GM21619 (cell line): Measurements from ENCODE around the gene PILRB.

Experiments used
- ATAC-seq: cut with Tn5 transposase; IDR thresholded peaks from one replicate; pipeline ENCODE4 v1.9.1; 2021; ENCODE audit not compliant: unreplicated experiment

The PILRB gene

DNA sequence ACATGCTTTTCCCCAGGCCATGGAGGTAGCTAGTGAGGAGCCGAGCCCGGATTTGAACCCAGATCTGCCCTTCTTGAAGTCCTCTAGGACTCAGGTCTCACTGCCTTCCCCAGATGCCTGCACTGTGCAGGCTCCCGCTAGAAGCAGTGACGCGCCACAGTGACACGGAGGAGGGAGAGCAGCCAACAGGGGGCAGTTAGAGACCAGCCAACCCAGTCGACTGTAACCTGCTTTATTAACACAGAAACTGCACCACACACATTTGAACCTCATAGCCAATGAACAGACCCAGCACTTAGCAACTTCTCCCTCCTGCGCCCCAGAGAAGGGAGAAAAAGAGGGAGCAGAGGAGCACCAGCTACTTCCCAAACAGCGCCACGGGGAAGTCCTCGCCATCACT, 42.7 kb downstream of the PILRB start:
- no peak for ATAC-seq

DNA sequence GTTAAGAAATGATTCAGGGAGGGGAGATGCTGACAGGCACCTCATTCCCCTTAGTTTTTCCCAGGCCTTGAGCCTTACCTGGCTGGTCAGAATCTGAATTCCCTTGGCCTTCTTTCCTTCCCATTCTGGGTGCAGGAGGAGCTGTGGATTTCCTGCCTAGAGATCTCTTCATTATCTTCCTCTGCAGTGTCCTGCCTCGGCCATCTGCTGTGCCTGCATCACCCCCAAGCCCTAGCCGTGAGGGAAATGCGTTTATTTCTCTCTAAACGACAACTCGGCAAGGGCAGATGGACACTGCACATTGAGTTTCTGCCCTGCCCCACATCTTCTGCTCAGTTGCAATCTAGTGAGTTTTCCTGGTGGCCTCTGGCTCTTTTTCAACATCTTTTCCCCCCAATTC, 43.9 kb downstream of the PILRB start:
- ATAC-seq, result no peak

DNA sequence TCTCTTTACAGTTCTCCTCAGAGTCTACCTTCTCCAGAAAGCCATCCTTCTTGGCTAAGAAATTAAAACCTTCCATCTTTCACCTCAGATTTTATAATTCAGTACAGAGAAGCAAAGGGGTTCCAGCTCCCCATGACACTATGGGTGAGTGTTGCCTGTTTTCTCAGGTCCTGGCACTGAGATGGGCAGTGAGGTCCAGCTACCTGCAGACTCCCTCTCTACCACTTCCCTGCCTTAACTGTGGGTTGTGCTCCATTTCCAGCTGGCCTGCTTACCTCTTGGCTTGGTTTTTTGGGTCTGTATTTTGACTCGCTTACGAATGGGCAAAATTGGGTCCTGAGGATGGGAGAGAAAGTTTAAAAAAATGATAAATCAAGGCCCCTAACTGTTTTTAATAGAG, 44.3 kb downstream of the PILRB start:
- no peak for ATAC-seq

DNA sequence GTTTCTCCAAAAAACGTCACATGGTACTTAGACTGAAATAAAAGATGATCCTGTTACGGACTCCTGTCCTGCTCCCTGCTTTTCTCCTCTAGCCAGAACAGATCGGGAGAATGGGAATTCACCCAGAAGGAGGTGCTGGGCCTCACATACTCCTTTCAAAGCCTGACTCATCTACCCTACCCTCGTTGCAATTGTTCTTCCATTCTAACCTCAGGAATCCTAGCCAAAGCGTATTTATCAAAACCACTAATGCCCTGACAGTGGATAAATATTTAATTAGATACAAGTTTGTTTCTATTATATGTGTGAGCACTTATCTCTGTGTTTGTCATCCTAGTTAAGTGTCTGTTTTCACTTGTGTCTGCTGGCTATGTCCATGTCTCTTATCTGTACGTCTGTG, 48.9 kb downstream of the PILRB start:
- no peak for ATAC-seq

DNA sequence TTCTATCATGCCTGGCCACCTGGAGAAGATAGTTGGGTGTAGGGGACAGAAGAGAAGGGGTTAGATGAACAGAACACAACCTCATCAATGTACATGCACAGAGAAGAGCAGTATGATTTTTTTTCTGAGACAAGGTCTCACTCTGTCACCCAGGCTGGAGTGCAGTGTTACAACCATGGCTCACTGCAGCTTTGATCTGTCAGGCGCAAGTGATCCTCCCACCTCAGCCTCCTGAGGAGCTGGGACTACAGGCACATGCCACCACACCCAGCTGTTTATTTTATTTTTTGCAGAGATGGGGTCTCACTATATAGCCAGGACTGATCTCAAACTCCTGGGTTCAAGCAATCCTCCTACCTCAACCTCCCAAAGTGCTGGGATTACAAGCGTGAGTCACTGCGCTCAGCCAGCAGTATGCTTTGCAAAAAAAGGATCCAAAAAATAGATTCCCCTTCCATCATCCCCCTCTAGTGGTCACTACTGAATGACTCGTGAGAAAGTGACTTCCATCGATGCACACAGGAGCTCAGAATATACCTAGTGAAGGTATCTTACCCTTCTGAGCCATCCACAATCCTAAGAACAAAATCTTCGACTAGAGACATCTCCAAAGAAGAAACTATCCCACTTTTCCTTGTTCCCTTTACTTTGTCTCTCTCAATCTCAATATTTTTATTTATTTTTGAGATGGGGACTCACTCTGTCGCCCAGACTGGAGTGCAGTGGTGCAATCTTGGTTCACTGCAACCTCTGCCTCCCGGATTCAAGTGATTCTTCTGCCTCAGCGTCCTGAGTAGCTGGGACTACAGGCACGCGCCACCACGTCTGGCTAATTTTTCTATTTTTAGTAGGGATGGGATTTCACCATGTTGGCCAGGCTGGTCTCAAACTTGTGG, 49.6 kb downstream of the PILRB start:
- ATAC-seq, result no peak

DNA sequence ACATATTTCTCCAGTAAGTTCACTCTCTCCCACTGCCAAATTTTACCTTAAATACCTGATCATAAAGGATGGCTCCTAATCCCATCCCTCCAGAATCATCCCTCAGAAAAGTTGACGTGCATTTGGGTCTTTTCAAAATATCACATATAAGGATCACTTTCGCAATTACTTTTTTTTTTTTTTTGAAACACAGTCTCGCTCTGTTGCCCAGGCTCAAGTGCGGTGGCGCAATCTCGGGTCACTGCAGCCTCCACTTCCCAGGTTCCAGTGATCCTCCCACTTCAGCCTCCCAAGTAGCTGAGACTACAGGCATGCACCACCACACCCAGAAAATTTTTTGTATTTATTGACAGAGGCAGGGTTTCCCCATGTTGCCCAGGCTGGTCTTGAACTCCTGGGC, 53.2 kb downstream of the PILRB start:
- ATAC-seq, result no peak

DNA sequence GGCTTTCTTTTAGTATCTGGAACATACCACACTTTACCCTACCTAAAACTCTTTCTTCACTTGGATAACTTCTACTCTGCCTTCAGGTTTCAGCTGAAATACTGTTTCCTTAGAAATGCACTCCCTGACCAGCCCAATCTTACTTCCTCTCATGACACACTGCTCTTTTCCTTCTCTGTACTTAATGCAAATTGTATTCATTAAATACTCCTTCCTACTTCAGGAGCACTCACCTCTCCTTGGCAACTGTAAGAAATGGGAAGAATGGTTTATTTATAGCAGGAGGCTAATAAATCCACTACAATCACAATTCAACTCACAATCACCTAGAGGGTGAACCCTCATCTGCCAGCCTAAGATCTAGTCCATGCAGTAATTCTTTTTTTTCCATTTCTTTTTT, 55.4 kb downstream of the PILRB start:
- no peak for ATAC-seq

DNA sequence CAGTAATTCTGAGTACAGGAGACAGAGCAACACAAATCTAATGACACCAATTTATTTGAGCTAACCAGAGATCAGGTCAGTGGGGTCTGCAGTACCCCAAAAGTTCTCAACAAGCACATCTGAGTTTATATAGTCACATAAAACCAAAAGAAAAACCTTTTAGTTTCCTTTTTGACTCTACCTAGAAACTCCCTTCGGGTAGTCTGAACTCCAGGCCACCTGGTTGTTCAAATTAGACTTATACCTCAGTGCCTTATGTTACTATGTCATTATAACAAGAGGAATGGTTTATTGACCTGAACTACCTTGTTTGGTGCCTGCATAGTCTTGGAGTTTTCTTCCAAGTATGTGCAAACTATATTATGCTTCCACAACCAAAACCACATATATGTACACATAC, 56.0 kb downstream of the PILRB start:
- no peak for ATAC-seq

DNA sequence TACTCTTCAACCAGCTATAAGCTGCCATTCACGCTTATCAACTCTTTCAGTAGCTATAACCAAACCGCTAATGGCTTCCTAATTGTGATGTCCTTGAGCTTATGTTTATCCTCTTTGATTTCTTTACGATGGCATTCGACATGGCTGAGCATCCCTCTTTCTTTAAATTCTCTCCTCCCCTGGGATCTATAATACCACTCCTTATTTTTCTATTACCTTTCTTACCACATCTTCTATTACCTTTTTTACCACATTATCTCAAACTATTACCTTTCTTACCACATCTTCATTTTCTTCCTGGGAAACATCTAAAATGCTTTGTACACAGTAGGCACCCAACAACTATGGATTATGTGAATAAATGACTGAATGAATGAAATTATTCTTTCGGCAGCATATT, 57.5 kb downstream of the PILRB start:
- no peak for ATAC-seq
